IPS DF 4.7 (cell line): ENCODE measurements around the gene IMPA2.
"Not testable (repeated sequence)": the region's sequence is repeated elsewhere in the genome, so short reads cannot be mapped to it uniquely, and the experiment has no call there.

Experiments
- DNase-seq: peaks from one replicate; pipeline ENCODE4 v3.0.0-alpha.2; 2013; ENCODE audit warnings: low spot score; ENCODE audit errors: extremely low read depth

The IMPA2 gene

DNA sequence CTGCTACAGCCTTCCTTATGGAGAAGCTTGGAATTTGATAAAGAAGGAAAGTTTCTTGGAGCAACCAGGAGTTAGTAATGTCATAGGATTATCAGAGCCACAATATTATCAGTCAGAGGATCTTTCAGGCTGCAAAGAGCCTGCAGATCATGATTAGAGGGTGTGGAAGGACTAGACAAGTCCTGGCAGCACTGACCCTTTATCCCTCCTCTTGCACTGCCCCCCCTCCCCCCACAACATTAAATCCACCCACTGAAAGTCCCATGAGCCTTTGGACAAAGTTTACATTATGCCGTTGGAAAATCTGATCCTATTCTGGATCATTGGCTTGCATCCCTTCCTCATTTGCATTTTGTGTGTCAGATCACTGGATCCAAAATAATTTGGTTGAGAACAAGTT is 18.7 kb upstream of the IMPA2 start:
- no peak for DNase-seq

DNA sequence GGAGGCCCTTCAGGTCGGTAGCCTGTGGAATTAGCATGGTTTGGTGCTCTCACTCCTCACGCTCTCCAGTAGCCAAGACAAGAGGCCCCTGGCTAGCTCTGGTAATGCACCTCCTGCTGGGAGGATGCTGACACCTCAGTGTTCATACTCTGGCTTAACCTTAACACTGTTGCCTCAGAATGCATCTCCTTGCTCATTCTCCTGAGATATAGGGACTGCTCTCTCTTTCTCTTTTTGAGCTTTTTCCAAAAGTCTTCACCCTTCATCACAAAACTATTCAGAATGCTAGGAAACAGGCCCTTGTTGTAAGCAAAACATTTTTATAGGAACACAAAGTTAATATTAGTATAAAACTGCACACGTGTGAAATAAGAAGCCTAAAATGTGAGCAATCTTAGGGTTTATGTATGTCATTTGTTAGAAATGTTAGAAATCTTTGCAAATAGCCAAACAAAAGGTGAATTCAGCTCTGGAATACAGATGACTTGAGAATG is 17.3 kb upstream of the IMPA2 start:
- no peak for DNase-seq

- DNase-seq = no peak
Measured at GRCh38 chr18:11969904-11970835, 11.1 kb upstream of the IMPA2 start.

DNA sequence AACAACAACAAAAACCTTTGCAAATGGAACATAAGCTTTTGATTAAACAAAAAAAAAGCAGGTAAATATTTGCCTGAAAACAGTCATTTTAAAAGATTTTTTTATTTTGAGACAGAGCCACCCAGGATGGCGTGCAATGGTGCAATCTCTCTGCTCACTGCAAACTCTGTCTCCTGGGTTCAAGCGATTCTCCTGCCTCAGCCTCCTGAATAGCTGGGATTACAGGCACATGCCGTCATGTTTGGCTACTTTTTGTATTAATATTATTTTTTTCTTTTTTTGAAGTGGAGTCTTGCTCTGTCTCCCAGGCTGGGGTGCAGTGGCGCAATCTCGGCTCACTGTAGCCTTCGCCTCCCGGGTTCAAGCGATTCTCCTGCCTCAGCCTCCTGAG is 10.5 kb upstream of the IMPA2 start:
- not testable (repeated sequence) for DNase-seq

- no peak for DNase-seq
Measured at GRCh38 chr18:11972371-11973174, 8.7 kb upstream of the IMPA2 start.

DNA sequence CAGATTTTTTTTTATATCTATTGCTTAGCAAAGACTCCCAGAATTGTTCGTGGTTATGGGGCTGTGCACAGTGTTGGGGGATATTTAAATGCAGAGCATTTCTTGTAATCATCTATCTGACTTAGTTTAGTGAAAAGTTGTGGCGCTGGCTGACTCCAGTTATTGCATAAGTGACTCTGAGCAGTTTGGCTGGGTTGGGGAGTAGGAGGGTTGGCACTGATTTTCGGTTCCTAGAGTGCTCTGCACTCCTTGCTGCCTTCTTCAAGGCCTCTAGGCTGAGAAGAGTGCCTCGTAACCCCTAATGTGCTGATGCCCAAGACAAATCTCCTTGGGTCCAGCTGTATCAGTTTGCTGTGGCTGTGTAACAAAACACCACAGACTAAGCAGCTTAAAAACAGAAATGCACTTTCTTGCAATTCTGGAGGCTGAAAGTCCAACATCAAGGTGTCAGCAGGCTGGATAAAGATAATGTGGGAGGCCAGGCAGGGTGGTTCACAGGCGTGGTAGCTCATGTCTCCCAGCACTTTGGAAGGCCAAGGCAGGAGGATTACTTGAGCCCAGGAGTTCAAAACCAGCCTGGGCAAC is 6.5 kb upstream of the IMPA2 start:
- DNase-seq = no peak

DNA sequence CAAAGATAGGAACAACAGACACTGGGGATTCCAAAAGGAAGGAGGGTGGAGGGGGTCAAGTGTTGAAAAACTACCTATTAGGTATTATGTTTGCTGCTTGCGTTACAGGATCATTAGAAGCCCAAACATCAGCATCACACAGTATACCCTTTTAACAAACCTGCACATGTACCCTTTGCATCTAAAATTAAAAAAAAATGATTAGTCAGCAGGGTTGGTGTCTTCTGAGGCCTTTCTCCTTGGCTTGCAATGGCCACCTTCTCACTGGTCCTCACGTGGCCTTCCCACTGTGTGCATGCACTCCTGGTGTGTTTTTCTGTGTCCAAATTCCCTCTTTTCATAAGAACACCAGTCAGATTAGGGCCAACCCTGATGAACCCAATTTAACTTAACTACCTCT is 5.6 kb upstream of the IMPA2 start:
- no peak for DNase-seq

DNA sequence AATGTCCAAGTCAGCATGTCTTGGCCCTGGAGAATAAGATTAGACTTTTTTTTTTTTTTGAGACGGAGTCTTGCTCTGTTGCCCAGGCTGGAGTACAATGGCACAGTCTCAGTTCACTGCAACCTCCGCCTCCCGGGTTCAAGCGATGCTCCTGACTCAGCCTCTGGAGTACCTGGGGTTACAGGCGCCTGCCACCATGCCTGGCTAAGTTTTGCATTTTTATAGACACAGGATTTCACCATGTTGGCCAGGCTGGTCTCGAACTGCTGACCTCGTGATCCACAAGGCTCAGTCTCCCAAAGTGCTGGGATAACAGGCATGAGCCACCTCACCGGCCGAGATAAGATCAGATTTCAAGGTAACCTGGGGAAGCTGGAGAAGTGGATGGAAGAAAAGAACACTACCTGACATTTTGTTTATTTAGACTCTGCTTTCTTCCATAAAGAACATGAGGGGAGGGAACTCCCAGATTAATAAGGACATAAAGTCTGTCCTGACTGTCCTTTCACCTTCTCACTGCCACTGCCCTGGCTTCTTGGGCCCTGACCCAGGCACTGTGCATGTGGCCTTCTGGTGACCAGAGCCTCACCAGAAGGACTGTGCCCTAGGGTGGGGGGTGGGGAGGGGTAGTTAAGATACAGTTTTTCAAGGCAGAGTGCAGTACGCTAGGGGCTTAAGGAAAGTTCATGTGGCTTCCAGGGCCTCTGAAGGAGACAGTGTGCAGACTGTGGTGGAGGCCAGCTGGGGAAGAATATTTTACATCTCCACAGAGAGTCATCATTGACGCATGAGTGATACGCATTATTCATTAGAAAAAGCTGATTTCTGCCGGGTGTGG is 4.8 kb upstream of the IMPA2 start:
- DNase-seq = no peak

- no peak for DNase-seq
Measured at GRCh38 chr18:11977153-11977466, 4.2 kb upstream of the IMPA2 start.

- DNase-seq = no peak
Measured at GRCh38 chr18:11978956-11979355, 2.4 kb upstream of the IMPA2 start.

DNA sequence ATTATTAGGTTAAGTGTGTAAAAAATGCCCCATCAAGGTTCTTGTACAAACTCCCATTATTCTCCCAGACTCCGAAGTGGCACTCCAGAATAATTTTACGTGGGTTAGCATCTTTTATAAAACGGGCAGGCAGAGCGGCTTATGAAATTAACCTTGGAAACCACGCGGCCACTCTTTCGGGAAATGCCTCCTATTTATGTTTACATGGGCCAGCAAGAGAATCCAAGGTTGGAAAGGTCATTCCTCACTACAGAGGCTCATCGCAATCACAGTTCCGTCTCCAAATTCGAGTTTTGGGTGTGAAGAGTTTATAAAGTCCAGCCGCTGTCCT is 1.2 kb upstream of the IMPA2 start:
- DNase-seq = no peak

- DNase-seq = peak; percentile 86
Measured at GRCh38 chr18:11980494-11981191, 664 bp upstream of the IMPA2 start.

GRCh38 chr18:11981543-11982366 is 448 bp downstream of the IMPA2 start:
- no peak for DNase-seq

DNA sequence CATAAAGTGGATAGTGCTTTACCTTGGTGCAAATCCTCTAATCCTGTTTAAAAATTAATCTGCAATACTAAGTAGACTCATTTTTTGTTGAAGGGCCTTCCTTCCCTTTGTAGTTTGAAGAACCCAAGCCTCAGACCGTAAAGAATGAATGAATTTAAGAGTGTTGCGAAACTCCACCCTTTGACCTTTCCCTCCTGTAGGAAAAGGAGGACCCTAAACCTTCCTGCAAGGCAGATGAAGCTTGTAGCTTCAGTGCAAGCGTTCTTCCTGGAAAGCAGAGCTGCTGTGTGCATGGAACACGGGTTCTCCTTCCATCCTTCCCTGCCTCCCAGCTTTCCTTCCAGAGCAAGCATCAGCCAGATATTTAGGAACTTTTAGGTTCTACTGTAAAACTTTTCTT is 1.7 kb downstream of the IMPA2 start:
- DNase-seq = no peak

DNA sequence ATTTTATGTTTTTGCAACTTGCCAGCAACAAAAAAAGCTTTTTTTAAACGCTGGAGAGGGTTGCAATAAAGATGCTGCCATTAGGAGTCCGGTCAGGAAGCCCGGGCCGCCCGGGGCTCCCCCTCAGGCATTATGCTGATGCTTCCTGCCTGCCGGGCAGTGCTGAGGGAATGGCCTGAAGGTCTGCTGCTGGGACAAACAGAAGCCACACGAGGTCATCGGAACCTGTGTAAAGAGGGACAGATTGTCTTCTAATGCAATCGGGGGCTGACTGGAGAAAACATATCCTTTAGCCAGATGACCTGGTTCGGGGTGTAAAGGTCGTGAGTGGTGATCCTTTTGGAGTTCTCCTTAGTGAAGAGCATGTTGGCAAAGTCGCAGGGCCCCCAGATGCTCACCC is 2.3 kb downstream of the IMPA2 start:
- no peak for DNase-seq

DNA sequence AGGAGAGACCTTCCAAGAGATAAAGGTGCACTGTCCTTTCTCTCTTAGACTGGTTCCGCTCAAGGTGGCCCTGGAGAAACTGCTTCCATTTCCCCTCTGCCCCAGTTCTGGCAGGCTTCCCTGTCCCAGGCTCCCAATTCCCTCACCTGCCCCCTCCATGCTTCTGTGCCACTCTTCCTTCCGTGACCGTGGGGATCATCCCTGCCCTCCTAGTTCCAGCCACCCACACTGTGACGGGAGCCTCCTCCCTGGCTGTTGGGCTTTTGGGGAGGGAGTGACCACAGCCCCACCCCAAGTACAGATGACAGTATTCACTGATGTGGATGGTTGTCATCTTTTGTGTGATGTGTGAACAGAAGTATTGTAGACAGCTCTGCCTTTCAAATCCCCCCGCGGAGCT is 2.8 kb downstream of the IMPA2 start:
- no peak for DNase-seq

DNA sequence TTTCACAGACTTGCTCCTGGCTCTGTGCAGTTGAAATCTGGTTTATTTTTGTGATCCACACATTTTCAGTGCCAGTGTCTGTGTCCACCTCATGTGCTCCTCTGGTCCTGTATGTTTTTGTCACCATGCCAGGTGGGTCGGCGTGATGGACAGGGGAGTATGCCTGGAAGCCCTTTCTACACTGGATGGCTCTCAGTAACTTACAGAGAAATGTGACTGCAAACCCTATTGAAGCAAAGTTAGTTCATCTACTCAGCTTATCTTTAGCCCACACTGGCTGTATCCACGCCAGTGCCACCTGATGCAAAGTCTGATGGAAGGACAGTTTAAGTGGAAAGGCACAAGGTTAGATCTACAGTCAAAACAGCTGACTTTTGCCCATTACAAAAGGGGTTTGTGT is 4.3 kb downstream of the IMPA2 start:
- DNase-seq = no peak

- no peak for DNase-seq
Measured at GRCh38 chr18:11986061-11986460, 4.8 kb downstream of the IMPA2 start.

DNA sequence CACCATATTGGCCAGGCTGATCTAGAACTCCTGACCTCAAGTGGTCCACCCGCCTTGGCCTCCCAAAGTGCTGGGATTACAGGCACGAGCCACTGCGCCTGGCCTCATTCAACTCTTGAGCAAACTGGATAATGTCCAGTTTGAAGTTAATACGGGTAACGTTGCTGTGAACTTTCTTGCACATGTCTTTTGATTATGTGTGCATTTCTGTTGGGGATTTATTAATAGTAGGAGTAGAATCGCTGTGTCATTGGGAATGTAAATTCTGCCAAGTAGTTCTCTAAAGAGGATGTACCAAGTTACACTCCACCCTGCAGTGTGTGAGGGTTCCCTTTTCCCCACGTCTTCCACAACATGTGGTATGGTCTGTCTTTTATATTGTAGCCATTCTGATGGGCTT is 6.2 kb downstream of the IMPA2 start:
- DNase-seq = no peak

GRCh38 chr18:11989174-11989573 is 7.9 kb downstream of the IMPA2 start:
- no peak for DNase-seq
